GM18505 (cell line): ENCODE measurements around the gene UQCC3.
"Not testable (repeated sequence)": the region's sequence is repeated elsewhere in the genome, so short reads cannot be mapped to it uniquely, and the experiment has no call there.

Source experiments
- ATAC-seq: cut with Tn5 transposase; IDR thresholded peaks from one replicate; pipeline ENCODE4 v1.9.1; 2021; ENCODE audit not compliant: unreplicated experiment
- POLR2A ChIP-seq: IDR thresholded peaks from 4 replicates; pipeline ENCODE4 v1.6.1; 2011; ENCODE audit warnings: borderline replicate concordance; ENCODE audit not compliant: insufficient read depth, insufficient read length; ENCODE audit errors: extremely low read depth

UQCC3 gene

DNA sequence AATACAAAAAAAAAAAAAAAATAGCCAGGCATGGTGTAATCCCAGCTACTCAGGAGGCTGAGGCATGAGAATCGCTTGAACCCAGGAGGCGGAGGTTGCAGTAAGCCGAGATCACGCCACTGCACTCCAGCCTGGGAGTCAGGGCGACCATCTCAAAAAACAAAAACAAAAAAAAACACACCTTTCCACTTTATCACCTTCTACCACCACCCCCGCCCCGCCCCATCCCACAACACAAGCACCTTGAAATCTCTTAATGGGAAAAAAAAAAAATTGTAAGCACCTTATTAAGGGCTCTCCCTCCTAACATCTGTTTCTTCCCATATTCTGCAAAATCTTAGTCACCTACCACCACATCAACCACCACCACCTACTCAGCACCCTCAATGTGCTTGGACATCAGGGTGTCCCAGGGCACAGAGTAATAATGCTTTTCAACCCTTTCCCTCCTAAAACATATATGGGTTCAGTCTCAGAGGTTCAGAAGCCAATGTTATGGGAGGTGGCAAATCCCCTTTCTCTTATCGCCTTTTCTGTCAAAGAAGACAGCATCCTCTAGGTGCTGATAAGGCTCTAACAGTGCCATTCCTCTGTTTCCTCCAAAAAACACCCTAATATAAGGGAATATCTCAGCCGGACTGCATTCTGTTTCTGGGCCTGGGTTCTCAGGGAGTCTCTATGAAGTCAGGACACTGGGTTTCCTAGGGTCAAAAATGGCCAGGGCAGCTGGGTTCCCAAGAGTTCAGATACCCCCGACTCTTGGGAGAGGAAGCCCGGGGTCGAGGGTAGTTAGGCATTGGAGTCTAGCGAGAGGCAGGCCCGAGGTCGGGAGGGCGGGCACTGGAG is 19.1 kb upstream of the UQCC3 start:
- no peak for TF ChIP-seq POLR2A
- ATAC-seq = no peak

GRCh38 chr11:62654297-62654696 is 17.2 kb upstream of the UQCC3 start:
- ATAC-seq = no peak
- no peak for TF ChIP-seq POLR2A

GRCh38 chr11:62656796-62657429 is 14.6 kb upstream of the UQCC3 start:
- ATAC-seq = no peak
- TF ChIP-seq POLR2A = no peak

DNA sequence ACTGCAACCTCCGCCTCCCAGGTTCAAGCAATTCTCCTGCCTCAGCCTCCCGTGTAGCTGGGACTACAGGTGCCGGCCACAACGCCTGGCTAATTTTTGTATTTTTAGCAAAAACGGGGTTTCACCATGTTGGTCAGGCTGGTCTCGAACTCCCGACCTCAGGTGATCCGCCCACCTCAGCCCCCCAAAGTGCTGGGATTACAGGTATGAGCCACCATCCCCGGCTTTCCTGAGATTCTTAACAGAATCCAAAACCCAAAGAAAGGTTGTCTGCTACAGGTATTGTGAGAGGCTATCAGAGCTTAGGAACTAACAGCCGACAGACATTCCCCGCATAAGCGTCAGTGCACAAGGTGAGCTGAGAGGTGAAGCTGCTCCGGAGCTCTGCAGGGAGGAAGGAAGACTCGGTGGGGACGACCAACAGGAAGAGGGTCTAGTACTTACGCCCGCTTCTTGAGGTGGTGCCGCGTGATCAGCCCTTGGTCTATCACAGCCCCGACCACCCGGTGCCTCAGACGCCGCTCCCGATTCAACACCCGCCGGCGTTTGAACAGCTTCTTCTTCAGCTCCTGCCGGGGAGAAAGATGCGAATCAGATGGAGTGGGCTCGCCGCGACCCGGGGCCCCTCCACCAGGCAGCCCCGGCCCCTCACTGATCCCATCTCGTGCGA is 6.9 kb upstream of the UQCC3 start:
- ATAC-seq = peak; percentile 12
- TF ChIP-seq POLR2A = no peak

DNA sequence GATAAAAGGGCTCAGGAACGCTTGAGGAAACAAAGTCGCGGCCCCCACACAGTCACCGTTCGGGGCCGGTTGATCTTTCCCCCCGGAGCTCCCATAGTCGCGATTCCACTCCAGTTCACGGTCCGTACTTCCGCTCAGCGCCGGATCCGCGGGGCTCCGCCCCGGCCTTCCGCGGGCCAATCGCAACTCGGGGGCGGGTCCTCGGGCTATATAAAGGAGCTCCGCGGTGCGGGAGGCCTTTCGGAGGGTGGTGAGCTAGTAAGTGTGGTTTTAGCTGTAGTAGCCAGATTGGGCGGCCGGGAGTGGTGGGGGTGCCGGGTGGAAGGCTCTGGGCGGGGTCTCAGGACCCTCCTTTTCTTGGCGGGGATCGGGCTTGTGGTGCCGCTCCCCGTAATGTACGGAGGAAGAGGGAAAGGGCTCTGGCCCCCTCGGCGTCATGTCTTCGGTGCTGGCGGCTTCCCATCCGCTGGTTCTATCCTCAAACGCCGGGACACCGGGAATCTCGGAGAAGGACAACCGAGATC is 6.3 kb upstream of the UQCC3 start, which contains the start of the genes C11orf98 and CSKMT:
C11orf98 (minus strand) TSS at position 136 of the 524 bp plus-strand sequence; CDS start at position 95, 41 bp downstream.
CSKMT (plus strand) TSS at position 238 of the 524 bp plus-strand sequence. CDS start 568 bp downstream, outside the sequence.
- peak; percentile 76 for ATAC-seq
- peak; percentile 100 for TF ChIP-seq POLR2A

- TF ChIP-seq POLR2A = no peak
- ATAC-seq = peak; percentile 9
Observed at GRCh38 chr11:62665599-62666258, 5.7 kb upstream of the UQCC3 start.

- peak; percentile 51 for TF ChIP-seq POLR2A
- no peak for ATAC-seq
Observed at GRCh38 chr11:62666259-62666926, 5.1 kb upstream of the UQCC3 start.

DNA sequence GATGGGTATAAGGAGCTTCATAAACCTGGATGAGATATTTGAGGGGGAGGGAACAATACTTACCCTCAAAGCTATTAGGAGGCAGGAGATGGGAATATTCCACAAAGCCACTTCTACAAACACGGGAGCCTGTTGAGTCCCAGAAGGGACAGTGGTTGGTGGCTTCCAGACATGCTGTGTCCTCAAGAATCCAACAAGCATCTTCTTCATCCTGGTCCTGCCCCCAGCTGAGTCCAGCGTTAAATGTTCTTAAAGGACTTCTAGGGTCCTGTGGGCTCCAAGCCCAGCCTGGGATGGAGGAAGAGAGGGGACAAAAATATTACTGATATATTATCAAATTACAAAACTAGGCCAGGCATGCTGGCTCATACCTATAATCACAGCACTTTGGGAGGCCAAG is 4.0 kb upstream of the UQCC3 start:
- no peak for TF ChIP-seq POLR2A
- ATAC-seq = no peak

GRCh38 chr11:62669420-62670161 is 1.9 kb upstream of the UQCC3 start:
- no peak for TF ChIP-seq POLR2A
- no peak for ATAC-seq

GRCh38 chr11:62671236-62671607 is 251 bp upstream of the UQCC3 start:
- ATAC-seq = peak; percentile 12
- TF ChIP-seq POLR2A = no peak

DNA sequence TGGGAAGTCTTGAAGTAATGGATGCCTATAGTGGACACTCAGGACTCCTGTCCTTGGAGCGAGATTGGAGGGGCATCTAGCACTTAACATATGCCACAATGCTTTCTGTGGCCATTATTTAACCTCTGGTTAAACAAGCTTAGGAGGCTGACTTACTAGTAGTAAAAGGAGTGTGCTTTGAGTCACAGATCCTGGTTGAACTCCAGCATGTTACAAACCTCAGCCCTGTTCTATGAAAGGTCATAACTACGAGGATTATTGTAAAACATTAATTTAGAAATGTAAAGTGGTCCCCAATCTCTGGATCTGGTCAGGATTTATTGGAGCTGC is 1.7 kb downstream of the UQCC3 start:
- ATAC-seq = no peak

DNA sequence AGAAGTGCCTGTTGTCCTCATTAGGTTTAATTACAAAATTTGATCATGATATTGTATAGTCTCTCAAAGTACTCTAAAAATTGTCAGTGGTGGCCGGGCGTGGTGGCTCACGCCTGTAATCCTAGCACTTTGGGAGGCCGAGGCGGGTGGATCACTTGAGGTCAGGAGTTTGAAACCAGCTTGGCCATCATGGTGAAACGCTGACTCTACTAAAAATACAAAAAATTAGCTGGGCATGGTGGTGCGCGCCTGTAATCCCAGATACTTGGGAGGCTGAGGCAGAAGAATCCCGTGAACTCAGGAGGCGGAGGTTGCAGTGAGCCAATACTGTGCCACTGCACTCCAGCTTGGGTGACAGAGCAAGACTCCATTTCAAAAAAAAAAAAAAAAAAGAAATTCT is 3.9 kb downstream of the UQCC3 start:
- ATAC-seq = not testable (repeated sequence)

More for the DNA sequence above, 1.7 kb downstream of the UQCC3 start:
- TF ChIP-seq POLR2A = no peak
